GM12872 (cell line): ENCODE data around the gene OOSP4A.

Experiments
- CTCF ChIP-seq: IDR thresholded peaks from 3 replicates; pipeline ENCODE4 v1.5.1; 2011; ENCODE audit warnings: low read depth, mild to moderate bottlenecking, low read length, moderate library complexity; ENCODE audit not compliant: insufficient read depth

OOSP4A gene

GRCh38 chr11:60003729-60004128 is 39.9 kb downstream of the OOSP4A start:
- TF ChIP-seq CTCF: no peak

- TF ChIP-seq CTCF: no peak
Observed at GRCh38 chr11:60005360-60005759, 41.5 kb downstream of the OOSP4A start.

- no peak for TF ChIP-seq CTCF
Observed at GRCh38 chr11:60016881-60017280, 53.0 kb downstream of the OOSP4A start, which contains the start of gene OOSP4B. Gene OOSP4B, plus strand, starts transcription at chr11:60017181.

- TF ChIP-seq CTCF: no peak
Observed at GRCh38 chr11:60018058-60018457, 54.2 kb downstream of the OOSP4A start.
